ENCODE data around the gene IL3RA. TPM values are rescaled to one million over a fixed set of nuclear protein-coding genes. Genes with fewer than 3 reads are reported as not detected.
"Not testable (repeated sequence)": the region's sequence is repeated elsewhere in the genome, so short reads cannot be mapped to it uniquely, and the experiment has no call there.

The IL3RA gene
- total RNA-seq (1.2 TPM), polyA plus RNA-seq (under 1 TPM in 1 of 4 donors, not detected in 3; 0.18 TPM)

DNA sequence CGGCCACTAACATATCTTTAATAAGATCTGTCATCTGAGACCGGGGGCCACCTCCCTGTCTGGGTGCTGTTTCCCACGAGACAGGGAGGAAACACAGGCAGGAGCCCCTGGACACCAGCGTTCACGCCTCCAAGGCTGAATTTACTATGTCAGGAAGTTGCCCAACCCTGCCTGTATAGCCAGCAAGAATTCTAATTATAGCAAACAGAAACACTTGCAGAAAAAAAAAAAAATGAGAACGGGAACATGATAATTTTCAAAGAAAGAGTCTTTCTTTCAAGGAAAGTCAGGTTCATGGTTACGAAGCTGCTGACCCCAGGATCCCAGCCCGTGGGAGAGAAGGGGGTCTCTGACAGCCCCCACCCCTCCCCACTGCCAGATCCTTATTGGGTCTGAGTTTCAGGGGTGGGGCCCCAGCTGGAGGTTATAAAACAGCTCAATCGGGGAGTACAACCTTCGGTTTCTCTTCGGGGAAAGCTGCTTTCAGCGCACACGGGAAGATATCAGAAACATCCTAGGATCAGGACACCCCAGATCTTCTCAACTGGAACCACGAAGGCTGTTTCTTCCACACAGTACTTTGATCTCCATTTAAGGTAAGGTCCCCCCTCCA, at the start of gene IL3RA:
Gene IL3RA, plus strand, starts transcription at position 455 of the 613 bp plus-strand sequence. CDS start 4,981 bp downstream, outside the sequence.
- ATAC-seq (ENCODE audit: low read depth in 2 of 2) (peak; percentile 36 to 45), DNase-seq (peak in 1 of 3 donors; percentile 38)
- no peaks in the 10 kb centered on the region for H3K27me3 ChIP-seq (ENCODE audit: control insufficient read depth, insufficient read depth, low read length)
- H3K9me3 Mint-ChIP-seq: peaks cover 0 to 15% (median 0%) of the 10 kb centered on the region in 7 donors
- H3K9me3 ChIP-seq (ENCODE audit: control insufficient read depth in 2 of 2, low read length in 2 of 2): peaks cover 2 to 11% of the 10 kb centered on the region in 2 experiments
- H3K4me3 Mint-ChIP-seq: peak within 1 kb of the TSS; percentile 33 to 81 (median 58)
- H3K27ac Mint-ChIP-seq: peak within 1 kb of the TSS; percentile 52 to 76 (median 60)
- peaks cover 0 to 12% (median 6%) of the 10 kb centered on the region in 4 donors for H3K4me1 Mint-ChIP-seq
- H3K27ac ChIP-seq (ENCODE audit: insufficient read depth, low read length, poor library complexity, severe bottlenecking): no peak within 1 kb of the TSS
- peaks cover 11% of the 10 kb centered on the region for H3K4me1 ChIP-seq (ENCODE audit: control insufficient read depth, insufficient read depth, low read length, poor library complexity, severe bottlenecking)
- H3K36me3 ChIP-seq (ENCODE audit: control insufficient read depth, insufficient read depth, low read length): no peaks in the 10 kb centered on the region
- H3K27me3 Mint-ChIP-seq: peaks cover 8% of the 10 kb centered on the region
- H3K4me3 ChIP-seq (ENCODE audit: low read depth, low read length): peak within 1 kb of the TSS; percentile 65
- no peaks in the 10 kb centered on the region for H3K36me3 Mint-ChIP-seq

DNA sequence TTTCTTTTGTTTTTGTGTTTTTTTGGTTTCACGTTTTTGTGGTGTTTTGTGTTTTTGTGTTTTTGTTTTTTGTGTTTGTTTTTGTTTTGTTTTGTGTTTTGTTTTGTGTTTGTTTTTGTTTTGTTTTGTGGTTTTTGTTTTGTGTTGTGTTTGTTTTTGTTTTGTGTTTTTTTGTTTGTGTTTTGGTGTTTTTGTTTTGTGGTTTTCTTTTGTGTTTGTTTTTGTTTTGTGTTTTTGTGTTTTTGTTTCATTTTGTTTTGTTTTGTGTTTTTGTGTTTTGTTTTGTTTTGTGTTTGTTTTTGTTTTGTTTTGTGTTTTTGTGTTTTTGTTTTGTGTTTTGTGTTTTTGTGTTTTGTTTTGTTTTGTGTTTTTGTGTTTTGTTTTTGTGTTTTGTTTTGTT, 47.0 kb upstream of the IL3RA start:
- peaks cover 0 to 5% (median 3%) of the 10 kb centered on the region in 7 donors for H3K9me3 Mint-ChIP-seq

DNA sequence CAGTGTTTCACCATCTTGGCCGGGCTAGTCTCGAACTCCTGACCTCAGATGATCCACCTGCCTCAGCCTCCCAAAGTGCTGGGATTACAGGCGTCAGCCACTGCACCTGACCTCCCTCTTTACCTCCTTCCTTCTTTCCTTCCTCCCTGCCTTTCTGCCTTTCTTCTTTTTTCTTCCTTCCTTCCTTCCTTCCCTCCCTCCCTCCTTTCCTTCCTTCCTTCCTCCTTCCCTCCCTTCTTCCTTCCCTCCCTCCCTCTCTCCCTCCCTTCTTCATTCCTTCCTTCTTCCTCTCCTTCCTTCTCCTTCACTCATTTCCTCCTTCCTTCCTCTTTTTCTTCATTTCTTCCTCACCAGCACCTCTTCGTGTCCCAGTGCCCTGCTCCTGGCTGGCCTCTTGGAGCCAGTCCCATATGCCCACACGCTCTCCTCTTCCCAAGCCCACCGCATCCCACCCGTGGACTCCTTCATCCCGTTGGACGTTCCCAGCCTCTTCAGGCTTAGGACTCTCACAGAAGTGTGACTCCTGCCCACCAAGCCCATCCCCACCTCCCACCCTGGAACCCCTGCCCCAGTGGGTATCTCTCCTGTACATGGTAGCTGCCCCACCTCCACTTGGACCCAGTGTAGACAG, 45.4 kb upstream of the IL3RA start:
- Mint-ChIP-seq H3K27ac (no peak overlapping the region), H3K27me3 (peaks cover 6% of the 10 kb centered on the region), H3K4me3 (no peak overlapping the region), H3K36me3 (no peaks in the 10 kb centered on the region), H3K9me3 (peaks cover 0 to 11% (median 3%) of the 10 kb centered on the region in 7 donors), H3K4me1 (peaks cover 0 to 15% (median 2%) of the 10 kb centered on the region in 4 donors)
- no peaks in the 10 kb centered on the region for H3K9me3 ChIP-seq (ENCODE audit: control insufficient read depth in 2 of 2, low read length in 2 of 2)
- DNase-seq: no peak
- no peaks in the 10 kb centered on the region for H3K4me1 ChIP-seq (ENCODE audit: control insufficient read depth, insufficient read depth, low read length, poor library complexity, severe bottlenecking)
- ATAC-seq (ENCODE audit: low read depth in 2 of 2): no peak
- no peak overlapping the region for H3K4me3 ChIP-seq (ENCODE audit: low read depth, low read length)
- H3K27ac ChIP-seq (ENCODE audit: insufficient read depth, low read length, poor library complexity, severe bottlenecking): no peak overlapping the region
- no peaks in the 10 kb centered on the region for H3K27me3 ChIP-seq (ENCODE audit: control insufficient read depth, insufficient read depth, low read length)
- H3K36me3 ChIP-seq (ENCODE audit: control insufficient read depth, insufficient read depth, low read length): no peaks in the 10 kb centered on the region

More for the DNA sequence above, 47.0 kb upstream of the IL3RA start:
- no peaks in the 10 kb centered on the region for H3K36me3 Mint-ChIP-seq
- peaks cover 0 to 13% (median 2%) of the 10 kb centered on the region in 4 donors for H3K4me1 Mint-ChIP-seq
- peak overlapping the region in 1 of 4 donors; percentile 57 for H3K4me3 Mint-ChIP-seq
- Histone ChIP-seq H3K4me1 (ENCODE audit: control insufficient read depth, insufficient read depth, low read length, poor library complexity, severe bottlenecking) (no peaks in the 10 kb centered on the region), H3K27ac (ENCODE audit: insufficient read depth, low read length, poor library complexity, severe bottlenecking) (no peak overlapping the region), H3K4me3 (ENCODE audit: low read depth, low read length) (no peak overlapping the region), H3K27me3 (ENCODE audit: control insufficient read depth, insufficient read depth, low read length) (no peaks in the 10 kb centered on the region), H3K36me3 (ENCODE audit: control insufficient read depth, insufficient read depth, low read length) (no peaks in the 10 kb centered on the region), H3K9me3 (ENCODE audit: control insufficient read depth in 2 of 2, low read length in 2 of 2) (no peaks in the 10 kb centered on the region)
- H3K27ac Mint-ChIP-seq: peak overlapping the region in 2 of 3 donors; percentile 46 to 97
- DNase-seq: no peak
- ATAC-seq (ENCODE audit: low read depth in 2 of 2): no peak
- H3K27me3 Mint-ChIP-seq: peaks cover 6% of the 10 kb centered on the region

DNA sequence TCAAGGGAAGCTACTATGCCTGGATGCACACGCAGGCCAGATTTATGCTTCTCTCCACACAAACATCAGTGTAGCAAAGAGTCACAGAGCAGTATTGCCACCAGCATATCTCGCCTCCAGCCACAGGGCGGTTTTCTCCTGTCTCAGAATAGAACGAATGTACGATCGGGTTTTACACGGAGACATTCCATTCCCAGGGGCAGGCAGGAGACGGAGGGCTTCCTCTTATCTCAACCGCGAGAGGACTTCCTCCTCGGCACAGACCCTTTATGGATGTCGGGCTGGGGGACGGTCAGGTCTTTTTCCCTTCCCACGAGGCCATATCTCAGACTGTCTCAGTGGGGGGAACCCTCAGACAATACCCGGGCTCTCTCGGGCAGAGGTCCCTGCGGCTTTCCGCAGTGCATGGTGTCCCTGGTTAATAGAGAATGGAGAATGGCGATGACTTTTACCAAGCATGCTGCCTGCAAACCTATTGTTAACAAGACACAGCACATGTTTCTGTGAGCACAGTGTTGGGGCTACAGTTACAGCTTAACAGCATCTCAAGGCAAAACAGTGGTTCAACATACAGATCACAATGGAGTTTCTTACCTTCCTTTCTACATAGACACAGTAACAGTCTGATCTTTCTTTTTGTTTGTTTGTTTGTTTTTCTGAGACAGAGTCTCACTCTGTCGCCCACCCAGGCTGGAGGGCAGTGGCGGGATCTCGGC, 43.9 kb upstream of the IL3RA start:
- Mint-ChIP-seq H3K27me3 (peaks cover 6% of the 10 kb centered on the region), H3K36me3 (no peaks in the 10 kb centered on the region), H3K4me3 (peak overlapping the region in 1 of 4 donors; percentile 9), H3K9me3 (peaks cover 0 to 9% (median 1%) of the 10 kb centered on the region in 7 donors), H3K27ac (no peak overlapping the region), H3K4me1 (peaks cover 0 to 15% (median 2%) of the 10 kb centered on the region in 4 donors)
- H3K27ac ChIP-seq (ENCODE audit: insufficient read depth, low read length, poor library complexity, severe bottlenecking): no peak overlapping the region
- no peak overlapping the region for H3K4me3 ChIP-seq (ENCODE audit: low read depth, low read length)
- H3K9me3 ChIP-seq (ENCODE audit: control insufficient read depth in 2 of 2, low read length in 2 of 2): no peaks in the 10 kb centered on the region
- no peaks in the 10 kb centered on the region for H3K36me3 ChIP-seq (ENCODE audit: control insufficient read depth, insufficient read depth, low read length)
- H3K27me3 ChIP-seq (ENCODE audit: control insufficient read depth, insufficient read depth, low read length): no peaks in the 10 kb centered on the region
- H3K4me1 ChIP-seq (ENCODE audit: control insufficient read depth, insufficient read depth, low read length, poor library complexity, severe bottlenecking): no peaks in the 10 kb centered on the region
- DNase-seq: no peak
- no peak for ATAC-seq (ENCODE audit: low read depth in 2 of 2)

DNA sequence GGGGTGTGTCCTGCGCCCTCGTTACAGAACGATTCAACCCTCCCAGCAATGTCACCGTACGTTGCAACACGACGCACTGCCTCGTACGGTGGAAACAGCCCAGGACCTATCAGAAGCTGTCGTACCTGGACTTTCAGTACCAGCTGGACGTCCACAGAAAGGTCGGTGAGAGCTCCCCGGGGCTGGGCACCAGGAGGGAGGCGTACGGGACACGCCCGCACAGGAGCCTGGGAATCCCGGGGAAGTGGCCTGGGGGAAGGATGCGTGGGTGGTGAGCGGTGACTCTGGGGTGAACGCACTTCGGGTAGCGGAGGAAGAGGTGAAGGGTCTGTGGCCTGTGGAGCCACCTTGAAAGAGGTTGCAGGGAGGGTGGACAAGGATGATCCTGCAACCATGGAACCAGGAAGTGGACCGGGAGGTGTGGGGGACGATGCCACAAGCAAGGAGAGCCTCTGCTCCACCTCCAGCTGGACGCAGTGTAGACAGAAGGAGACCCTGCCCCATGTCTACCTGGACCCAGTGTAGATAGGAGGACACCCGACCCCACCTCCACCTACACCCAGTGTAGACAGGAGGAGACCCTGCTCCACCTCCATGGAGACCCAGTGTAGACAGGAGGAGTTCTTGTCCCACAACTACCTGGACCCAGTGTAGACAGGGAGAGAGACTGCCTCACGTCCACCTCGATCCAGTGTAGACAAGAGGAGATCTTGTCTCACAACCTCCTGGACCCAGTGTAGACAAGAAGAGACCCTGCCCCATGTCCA, 42.1 kb upstream of the IL3RA start:
- no peak overlapping the region for H3K4me3 ChIP-seq (ENCODE audit: low read depth, low read length)
- Mint-ChIP-seq H3K27me3 (peaks cover 1% of the 10 kb centered on the region), H3K4me1 (peaks cover 0 to 15% (median 2%) of the 10 kb centered on the region in 4 donors), H3K27ac (no peak overlapping the region), H3K36me3 (no peaks in the 10 kb centered on the region), H3K4me3 (no peak overlapping the region), H3K9me3 (peaks cover 0 to 8% (median 1%) of the 10 kb centered on the region in 7 donors)
- DNase-seq (no peak), ATAC-seq (ENCODE audit: low read depth in 2 of 2) (peak in 1 of 2 donors; percentile 24)
- no peak overlapping the region for H3K27ac ChIP-seq (ENCODE audit: insufficient read depth, low read length, poor library complexity, severe bottlenecking)
- no peaks in the 10 kb centered on the region for H3K9me3 ChIP-seq (ENCODE audit: control insufficient read depth in 2 of 2, low read length in 2 of 2)
- no peaks in the 10 kb centered on the region for H3K36me3 ChIP-seq (ENCODE audit: control insufficient read depth, insufficient read depth, low read length)
- H3K4me1 ChIP-seq (ENCODE audit: control insufficient read depth, insufficient read depth, low read length, poor library complexity, severe bottlenecking): no peaks in the 10 kb centered on the region
- H3K27me3 ChIP-seq (ENCODE audit: control insufficient read depth, insufficient read depth, low read length): no peaks in the 10 kb centered on the region

DNA sequence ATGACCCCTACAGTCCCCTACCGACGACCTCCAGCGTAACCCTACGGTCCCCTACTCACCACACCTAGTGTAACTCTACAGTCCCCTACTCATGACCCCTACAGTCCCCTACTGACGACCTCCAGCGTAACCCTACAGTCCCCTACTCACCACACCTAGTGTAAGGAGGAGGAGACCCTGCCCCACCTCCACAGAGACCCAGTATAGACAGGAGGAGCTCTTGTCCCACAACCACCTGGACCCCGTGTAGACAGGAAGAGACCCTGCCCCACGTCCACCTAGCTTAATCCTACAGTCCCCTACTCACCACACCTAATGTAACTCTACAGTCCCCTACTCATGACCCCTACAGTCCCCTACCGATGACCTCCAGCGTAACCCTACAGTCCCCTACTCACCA, 41.0 kb upstream of the IL3RA start:
- no peak overlapping the region for H3K27ac ChIP-seq (ENCODE audit: insufficient read depth, low read length, poor library complexity, severe bottlenecking)

DNA sequence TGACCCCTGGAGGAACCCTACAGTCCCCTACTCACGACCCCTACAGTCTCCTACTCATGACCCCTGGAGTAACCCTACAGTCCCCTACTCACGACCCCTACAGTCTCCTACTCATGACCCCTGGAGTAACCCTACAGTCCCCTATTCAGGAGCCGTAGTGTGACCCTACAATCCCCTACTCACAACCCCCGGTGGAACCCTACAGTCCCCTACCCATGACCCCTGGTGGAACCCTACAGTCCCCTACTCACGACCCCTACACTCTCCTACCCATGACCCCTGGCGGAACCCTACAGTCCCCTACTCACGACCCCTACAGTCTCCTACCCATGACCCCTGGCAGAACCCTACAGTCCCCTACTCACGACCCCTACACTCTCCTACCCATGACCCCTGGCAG, 39.0 kb upstream of the IL3RA start:
- not testable (repeated sequence) for H3K27me3 Mint-ChIP-seq, DNase-seq

More for the DNA sequence above, 41.0 kb upstream of the IL3RA start:
- ATAC-seq (ENCODE audit: low read depth in 2 of 2): no peak
- H3K4me1 Mint-ChIP-seq: peaks cover 0 to 15% (median 2%) of the 10 kb centered on the region in 4 donors
- DNase-seq: no peak
- Histone ChIP-seq H3K4me1 (ENCODE audit: control insufficient read depth, insufficient read depth, low read length, poor library complexity, severe bottlenecking) (no peaks in the 10 kb centered on the region), H3K27me3 (ENCODE audit: control insufficient read depth, insufficient read depth, low read length) (no peaks in the 10 kb centered on the region), H3K9me3 (ENCODE audit: control insufficient read depth in 2 of 2, low read length in 2 of 2) (no peaks in the 10 kb centered on the region), H3K4me3 (ENCODE audit: low read depth, low read length) (no peak overlapping the region), H3K36me3 (ENCODE audit: control insufficient read depth, insufficient read depth, low read length) (no peaks in the 10 kb centered on the region)
- no peak overlapping the region for H3K4me3 Mint-ChIP-seq
- peaks cover 0 to 8% (median 0%) of the 10 kb centered on the region in 7 donors for H3K9me3 Mint-ChIP-seq
- H3K27ac Mint-ChIP-seq: no peak overlapping the region
- H3K27me3 Mint-ChIP-seq: no peaks in the 10 kb centered on the region
- no peaks in the 10 kb centered on the region for H3K36me3 Mint-ChIP-seq

More for the DNA sequence above, 39.0 kb upstream of the IL3RA start:
- not testable (repeated sequence) for H3K4me3 Mint-ChIP-seq; ATAC-seq (ENCODE audit: low read depth in 2 of 2); H3K27me3 ChIP-seq (ENCODE audit: control insufficient read depth, insufficient read depth, low read length); H3K9me3 ChIP-seq (ENCODE audit: control insufficient read depth in 2 of 2, low read length in 2 of 2); H3K4me1 ChIP-seq (ENCODE audit: control insufficient read depth, insufficient read depth, low read length, poor library complexity, severe bottlenecking); H3K27ac Mint-ChIP-seq; H3K36me3 ChIP-seq (ENCODE audit: control insufficient read depth, insufficient read depth, low read length); H3K4me3 ChIP-seq (ENCODE audit: low read depth, low read length); H3K36me3 Mint-ChIP-seq; H3K9me3 Mint-ChIP-seq; H3K27ac ChIP-seq (ENCODE audit: insufficient read depth, low read length, poor library complexity, severe bottlenecking)
- H3K4me1 Mint-ChIP-seq: peaks cover 0 to 12% (median 1%) of the 10 kb centered on the region in 4 donors

All from CD4-positive, CD25-positive, alpha-beta regulatory T cell (primary cell).